Stimulated activated CD4-positive, alpha-beta T cell treated with anti-CD3 and anti-CD28 coated beads, Interleukin-1b, Interleukin-23, amount 100 ng/mL, for 24 hours (primary cell): Measurements from ENCODE around the gene ENTHD1.
"Not testable (repeated sequence)": the region's sequence is repeated elsewhere in the genome, so short reads cannot be mapped to it uniquely, and the experiment has no call there.

ENCODE experiments used
- DNase-seq, 4 experiments: peaks; one replicate each; pipeline ENCODE4 v3.0.0-alpha.2; 2020; ENCODE audit warnings: low read depth in 4 of 4, low spot score in 1 of 4

The ENTHD1 gene

DNA sequence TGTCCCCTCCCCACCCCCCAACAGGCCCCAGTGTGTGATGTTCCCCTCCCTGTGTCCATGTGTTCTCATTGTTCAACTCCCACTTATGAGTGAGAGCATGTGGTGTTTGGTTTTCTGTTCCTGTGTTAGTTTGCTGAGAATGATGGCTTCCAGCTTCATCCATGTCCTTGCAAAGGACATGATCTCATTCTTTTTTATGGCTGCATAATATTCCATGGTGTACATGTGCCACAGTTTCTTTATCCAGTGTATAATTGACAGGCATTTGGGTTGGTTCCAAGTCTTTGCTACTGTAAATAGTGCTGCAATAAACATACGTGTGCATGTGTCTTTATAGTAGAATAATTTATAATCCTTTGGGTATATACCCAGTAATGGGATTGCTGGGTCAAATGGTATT lies 159.5 kb downstream of the ENTHD1 start:
- not testable (repeated sequence) for DNase-seq

DNA sequence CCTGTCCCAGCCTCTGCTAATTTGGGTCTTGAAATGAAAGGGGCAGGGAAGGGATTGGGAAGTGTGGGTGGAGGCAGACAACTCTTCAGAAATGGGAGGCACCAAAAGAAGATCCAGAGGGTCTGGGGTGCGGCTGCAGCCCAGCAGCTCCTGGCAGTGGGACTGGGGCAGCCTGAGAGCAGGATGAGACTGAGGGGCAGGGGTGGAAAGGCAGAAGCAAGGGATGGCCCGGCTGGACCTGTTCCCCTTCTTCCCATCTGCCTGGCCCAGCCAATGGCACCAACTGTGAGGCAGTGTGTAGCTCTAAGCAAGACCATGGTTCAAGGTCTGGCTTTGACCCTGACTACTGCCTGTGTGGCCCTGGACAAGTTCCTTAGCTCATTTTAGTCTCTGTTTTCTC lies 160.4 kb downstream of the ENTHD1 start:
- DNase-seq = no peak

DNA sequence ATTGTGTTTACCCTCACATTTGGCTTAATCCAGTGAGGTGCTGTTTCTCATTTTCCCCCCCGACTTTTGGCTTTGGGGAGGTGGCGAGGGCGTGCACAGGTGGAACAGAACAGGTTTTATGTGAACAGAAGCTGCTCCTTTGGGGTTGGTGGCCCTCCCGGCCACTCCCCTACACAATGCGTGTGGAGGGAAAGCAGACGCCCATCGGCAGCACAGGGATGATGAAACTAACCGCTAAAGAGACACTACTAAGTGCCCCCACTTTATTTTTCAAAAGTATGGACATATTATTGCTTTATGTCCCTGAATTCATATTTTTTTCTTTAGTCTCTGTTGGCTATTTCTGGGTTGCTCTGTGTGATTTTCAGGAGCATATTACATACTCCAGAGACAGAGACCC lies 160.9 kb downstream of the ENTHD1 start:
- DNase-seq = no peak

DNA sequence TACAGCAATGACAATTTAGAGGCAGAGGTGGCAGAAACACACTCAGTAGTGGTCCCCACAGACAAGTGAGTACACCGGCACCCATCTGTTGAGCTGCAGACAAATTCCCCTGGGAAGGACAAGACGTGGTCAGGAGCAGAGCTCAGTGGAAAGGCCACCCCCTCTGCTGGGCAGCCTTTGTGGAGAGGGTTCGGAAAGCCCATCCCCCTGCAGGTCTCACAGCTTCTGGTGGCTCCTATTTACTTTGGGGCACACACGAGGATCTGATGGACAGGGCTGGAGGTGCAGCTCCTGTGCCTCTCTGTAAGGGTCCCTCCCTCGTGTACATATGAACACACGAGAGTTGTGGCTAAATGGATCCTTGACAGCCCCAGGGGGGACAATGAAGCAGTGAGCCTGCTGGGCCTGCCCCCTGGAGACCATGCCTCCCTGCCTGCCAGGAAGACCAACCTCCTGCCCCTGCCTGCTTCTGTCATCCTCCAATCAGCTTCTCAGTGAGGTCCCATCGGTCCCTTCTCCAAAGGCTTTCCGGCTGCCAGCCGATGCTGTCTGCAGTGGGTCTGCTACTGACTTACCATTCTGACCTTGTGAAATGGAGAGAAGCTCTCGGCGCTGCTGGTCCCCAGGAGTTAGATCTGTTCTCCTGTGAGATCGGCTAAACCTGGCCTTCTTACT lies 161.5 kb downstream of the ENTHD1 start:
- DNase-seq = no peak

DNA sequence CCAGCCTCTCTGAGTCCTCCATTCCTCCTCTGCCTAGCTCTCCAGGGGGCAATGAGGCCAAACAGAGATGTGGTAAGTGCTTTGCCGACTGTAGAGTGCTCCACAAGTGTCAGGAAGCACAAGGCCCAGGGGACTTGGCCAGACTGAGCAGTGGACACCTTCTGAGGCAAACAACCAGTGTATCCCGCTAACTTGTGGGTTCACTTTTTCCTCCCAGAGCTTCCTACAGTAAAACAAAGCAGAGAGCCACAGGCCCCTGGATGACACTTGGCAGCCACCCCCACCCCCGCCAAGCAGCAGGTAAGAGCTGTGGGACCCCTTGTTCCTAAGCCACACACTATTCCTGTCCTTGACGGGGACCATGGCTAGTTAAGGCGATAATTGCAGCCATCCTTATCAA lies 162.1 kb downstream of the ENTHD1 start:
- DNase-seq = no peak

DNA sequence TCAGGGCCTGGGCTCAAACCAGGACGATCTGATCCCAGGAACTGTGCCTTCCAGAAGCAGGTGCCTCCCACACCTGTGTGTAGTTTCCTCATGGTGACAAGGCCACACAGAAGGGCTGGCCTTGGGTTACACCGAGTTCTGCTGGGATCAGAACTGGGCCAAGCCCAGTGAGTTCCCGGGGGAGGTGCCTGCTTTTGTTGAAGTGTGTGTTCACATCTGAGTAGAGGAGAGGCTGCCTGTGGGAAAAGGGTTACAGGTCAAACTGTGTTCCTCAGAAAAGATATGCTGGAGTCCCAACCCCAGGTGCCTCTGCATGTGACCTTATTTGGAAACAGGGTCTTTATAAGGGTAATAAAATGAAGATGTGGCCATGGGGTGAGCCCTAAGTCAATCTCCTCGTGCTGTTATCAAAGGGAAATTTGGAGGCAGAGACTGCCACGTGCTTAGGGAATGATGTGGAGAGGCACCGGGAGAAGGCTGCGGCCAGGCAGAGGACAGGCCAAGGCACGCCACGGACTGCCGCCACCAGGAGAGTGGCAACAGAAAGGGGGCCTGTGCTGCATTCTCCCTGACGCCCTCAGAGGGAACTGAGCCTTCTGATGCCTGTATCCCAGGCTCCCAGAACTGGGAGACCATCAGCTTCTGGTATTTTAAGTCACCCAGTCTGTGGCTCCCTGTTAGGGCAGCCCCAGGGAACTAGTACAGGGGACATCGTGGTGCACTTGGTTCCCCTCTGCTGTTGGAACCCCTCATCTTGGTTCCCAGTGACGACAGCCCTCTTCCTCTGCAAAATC lies 164.2 kb downstream of the ENTHD1 start:
- DNase-seq = no peak

DNA sequence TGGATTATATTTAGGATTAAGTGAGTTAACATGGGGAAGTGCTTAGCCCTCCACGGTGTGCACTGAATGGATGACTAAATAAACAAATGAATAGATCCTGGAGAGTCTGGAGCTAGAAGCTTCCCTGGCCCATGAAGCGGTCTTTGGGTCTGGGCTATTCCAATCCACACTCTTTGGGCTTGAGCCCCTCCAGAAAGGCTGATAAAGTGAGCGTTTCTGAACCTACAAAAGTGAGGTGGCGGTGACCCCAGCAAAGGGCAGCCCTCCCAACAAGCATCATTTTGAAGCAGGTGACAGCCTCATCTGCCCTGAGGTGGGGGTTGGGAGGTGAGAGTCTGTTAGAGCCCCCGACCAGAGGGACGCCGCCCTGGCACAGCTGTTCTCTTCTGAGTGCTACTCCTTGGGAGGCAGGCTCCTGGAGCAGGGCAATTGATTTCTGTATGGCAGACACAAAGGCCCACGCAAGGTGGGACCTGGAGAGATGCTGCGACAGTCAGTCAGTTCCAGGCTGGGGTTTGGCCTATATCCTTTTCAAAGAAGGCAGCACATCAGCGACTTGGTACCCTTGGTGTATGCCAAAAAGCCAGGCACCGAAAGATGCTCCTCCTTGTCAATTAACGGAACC lies 165.2 kb downstream of the ENTHD1 start:
- no peak for DNase-seq

DNA sequence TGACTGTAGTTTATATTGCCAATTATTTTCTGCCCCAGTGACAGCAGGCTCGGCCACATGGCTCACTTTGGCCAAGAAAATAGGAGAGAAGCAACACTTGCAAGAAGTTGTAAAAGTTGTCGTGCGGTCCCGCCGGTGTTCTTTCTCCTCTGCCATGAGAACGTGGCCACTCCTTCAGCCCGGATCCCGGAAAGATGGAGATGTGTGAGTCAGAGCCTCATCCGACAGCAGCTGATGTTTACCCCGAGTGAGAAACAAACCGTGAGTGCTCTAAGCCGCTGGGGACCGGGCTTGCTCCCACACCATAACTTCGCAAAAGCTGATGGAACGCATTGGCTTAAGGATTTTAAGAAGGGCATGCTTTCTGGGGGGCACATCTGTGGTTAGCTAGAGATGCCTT lies 166.0 kb downstream of the ENTHD1 start:
- no peak for DNase-seq

DNA sequence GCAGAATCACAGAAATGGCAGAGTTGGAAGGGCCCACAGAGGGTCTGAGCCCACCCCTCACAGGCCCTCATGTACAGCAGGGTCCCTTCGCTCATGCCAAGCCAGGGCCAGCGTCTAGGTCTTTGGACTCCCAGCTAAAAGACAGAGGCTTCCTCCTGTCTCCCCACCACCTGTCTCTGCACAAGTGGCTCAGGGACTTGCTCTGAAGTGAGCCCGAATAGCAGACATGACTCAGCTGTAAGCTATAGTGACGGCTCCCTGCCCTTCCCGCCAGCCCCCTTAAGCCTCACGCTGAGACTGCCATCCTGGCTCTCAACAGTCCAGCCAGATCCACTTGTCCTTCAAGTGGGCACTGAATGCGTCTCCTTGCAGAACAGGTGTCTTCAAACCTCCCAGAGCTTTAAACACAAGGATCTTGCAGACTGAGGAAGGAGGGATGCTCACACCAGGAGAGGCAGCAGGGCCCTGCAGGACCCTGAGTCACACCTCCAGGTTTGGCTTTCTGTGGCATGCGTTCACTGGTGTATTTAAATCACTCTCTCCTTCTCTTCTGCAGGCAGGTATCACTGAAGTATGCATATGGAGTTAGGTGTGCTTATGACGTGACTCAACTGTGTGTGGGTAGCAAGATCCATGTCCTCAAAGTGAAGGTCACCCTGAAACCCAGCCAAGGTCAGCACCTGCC lies 168.1 kb downstream of the ENTHD1 start:
- DNase-seq = no peak

DNA sequence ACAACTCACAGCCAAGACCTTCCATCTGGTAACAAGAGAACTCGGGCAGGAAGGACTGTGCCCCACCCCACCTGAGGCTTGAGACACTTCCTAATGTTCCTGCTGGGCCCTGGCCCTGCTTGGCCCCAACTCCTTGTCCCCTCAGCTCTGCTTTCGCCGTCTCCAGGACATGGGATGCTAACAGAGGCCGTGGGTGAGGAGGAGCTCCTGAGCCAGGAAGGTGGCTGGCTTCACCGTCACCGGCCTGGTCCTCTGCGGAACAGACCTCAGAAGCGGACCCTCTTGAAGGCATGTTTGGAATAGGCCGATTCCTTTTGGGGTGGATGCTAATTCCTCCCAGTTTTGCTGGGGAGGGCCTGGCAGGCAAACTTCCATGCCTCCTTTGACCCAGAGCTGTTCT lies 168.7 kb downstream of the ENTHD1 start:
- DNase-seq = no peak

DNA sequence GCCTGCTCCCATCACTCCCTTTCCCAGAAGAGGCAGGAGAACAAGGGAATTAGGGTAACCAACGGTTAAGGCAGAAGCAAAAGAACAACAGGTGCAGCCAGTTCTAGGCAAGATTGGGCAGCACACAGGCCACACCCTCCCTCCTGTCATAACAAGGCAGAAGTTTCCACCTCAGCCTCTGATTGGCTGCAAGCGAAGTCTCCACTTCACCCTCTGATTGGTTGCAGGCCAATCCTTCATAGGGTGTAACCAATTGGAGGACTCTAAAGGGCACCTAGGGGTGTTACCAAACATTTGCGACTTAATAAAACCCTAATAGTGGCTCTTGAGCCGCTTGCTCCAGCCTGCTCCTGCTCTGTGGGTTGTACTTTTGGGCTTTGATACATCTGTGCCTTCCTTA lies 169.2 kb downstream of the ENTHD1 start:
- no peak for DNase-seq

DNA sequence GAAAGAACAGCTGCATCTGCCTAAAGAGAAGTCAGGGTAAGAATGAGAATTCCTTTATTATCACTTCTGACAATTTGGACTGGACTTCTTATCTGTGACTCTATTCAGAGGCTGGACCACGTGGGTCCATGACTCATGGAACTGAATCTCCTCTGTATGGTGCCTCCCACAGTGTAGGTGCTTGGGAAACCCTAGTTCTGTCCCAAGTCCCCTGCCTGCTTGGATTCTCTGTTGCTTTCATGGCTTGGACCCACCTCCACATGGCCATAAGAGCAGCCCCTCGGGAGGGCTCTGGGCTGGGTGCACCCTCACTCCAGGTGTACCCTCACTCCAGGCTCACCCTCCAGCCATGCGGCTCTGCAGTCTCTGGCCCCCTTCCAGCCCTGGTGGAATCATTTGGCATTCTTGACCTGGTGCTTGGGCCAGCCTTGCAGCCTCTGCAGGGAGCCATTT lies 169.6 kb downstream of the ENTHD1 start:
- DNase-seq = no peak

DNA sequence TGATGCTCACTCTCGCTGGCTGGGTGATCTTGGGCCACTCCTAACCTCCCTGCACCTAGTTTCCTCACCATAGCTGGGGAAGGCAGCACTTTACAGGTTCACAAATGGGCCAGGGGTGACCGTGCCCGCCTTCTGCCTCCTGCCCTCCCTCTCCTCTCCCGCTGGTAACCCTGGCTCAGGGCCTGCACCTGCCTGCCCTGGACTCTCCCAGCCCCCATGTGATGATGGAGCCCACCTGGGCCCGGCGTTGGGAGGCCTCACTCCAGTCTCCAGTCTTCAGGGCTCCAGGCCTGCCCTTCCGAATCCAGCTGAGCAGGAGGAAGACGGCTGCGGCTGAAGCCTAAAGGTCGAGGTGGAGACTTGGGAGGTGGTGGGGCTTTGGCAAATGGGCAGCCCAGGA lies 170.1 kb downstream of the ENTHD1 start:
- no peak for DNase-seq

DNA sequence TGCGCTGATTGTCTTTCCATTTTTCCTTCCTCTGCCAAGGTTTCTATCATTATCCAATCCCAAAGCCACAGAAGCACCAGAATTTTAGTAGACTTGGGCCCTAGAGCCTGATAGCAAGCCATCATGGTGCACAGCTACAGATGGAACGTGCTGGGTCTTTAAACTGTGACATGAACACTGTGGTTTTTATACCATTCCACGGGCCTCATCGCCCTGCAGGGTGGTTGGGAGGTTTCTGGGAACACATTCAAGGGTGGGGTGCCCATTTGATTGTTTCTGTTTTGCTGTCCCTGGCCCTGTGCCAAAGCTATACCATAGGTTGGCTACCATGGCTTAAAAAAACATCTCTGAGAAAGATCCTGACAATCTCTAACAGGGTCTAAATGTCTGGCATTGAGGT lies 171.1 kb downstream of the ENTHD1 start:
- DNase-seq = no peak

DNA sequence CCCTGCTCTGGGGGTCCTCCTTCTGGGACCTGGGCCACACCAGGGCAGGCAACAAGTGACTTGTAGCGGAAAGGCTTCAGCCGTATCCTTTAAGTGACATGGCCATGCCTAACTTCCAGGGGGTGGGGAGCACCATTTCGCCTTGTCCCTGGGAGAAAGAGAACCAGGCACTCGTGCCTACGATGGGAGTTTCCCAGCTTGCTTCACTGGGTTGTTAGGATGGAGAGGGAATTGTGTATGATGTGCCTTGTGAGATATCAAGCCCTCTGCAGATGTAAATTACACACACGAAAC lies 171.6 kb downstream of the ENTHD1 start:
- DNase-seq = no peak

DNA sequence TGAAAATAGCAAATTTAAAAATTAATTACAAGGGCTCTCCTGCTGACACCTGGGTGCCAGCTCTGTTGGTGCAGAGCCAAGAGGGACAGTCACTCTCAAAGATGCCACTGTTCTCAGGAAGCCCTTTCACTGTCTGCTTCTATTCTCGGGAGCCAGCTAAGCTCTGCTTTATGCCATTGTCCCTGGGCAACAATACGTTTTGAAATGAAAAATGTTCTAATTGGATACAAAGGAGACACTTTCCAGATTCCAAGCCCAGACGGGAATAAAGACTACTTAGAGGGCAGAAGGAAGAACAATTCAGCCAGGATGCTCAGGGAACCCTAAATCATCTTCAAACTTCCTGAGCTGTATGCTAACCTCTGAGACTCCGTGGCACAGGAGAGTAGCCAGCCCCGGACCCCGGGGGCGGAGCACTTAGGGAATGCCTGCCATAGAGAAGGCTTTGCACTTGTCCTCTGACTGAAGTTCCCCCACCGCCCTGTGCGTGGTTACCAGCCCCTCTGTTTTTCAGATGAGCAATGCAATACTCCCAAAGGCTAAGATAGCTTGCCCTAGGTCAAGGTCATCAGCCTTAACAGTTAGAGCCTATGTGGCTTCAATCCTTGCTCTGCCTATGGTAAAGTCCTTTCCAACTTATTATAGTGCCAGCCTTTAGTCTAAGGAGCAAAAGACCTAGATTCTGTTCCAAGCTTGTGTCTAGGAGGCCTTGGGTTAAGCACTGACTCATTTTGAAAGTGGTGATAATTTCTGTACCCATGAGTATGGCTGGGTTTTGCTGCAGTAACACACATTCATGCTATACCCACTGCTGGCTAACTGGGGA lies 172.1 kb downstream of the ENTHD1 start:
- no peak for DNase-seq

DNA sequence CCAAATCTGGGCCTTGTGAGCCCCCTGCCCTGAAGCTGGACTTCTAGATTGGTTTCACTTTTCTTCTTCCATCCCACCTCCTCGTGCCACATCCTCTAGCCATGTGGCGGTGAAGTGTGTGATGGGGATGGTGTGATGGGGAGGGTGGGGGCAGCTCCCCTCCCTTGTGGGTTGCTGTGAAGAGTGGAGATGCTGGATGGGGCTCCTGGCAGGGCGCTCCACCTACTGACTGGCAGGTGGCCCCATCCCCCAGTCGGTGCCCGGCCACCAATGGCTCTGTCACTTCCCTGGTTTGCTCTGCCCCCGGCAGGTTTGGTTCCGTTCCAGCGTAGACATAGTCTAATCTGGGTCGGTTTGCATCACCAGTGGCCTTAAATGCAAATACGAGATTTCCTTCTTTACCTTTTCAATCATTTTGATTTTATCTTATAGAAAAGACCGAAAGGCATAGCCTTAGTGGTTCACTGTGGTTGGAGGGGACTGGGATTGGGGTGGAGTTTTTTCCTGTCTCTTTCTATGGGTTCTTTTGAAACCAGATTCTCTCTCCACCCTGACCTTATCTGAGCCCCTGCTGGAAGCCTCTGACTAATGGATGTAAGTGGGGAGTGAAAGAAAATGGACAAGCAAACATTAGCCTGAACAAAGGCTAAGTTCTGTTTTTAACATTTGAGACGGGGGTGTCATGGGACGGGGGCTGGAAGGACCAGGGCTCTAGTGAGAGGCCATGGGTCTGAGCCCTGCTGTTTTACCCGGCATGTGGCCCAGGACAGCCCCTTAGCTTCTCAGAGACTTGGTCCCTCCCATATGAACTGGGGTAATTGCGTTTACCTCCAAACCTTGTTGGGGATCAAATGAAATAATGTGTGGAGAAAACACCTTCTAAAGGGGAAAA lies 173.8 kb downstream of the ENTHD1 start:
- no peak for DNase-seq

DNA sequence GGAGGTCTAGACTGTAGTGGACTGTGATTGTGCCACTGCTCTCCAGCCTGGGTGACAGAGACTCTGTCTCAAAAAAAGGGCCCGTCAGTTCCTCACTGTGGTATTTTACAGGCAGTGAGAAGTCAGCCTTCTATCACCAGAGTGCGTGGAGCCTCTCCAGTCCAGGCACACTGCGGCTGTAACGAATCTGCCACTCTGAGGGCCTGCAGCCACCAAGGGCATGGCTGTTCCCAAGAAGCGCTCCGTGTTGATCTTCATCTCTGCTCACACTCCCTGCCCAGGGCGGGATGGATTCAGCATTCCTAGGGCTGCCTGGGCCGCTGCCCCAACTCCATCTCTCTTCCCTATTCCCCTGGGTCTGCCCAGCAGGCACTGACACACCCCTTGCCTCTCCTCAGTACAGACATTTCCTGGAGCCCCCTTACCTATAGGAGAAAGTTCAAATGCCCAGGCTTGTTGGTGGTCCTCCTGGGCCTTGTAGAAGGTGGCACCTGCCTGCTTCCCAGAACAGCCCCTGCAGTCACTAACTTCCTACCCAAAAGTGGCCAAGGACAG lies 174.6 kb downstream of the ENTHD1 start:
- DNase-seq = no peak

DNA sequence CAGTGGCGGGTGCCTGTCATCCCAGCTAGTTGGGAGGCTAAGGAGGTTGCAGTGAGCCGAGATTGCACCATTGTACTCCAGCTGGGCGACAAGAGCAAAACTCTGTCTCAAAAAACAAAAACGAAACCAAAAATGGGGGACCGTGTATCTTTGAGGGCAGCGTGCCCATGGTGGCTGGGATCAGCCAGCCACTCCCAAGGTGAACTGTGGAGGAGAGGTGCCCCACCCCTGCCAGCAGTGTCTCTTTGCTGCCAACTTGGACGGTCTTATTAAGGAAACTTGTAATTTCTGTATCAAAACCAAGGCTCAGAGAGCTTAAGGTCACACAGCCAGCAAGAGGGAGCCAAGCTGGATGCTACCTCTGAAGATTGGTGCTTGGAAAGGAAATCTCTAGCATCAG lies 175.4 kb downstream of the ENTHD1 start:
- DNase-seq = no peak

DNA sequence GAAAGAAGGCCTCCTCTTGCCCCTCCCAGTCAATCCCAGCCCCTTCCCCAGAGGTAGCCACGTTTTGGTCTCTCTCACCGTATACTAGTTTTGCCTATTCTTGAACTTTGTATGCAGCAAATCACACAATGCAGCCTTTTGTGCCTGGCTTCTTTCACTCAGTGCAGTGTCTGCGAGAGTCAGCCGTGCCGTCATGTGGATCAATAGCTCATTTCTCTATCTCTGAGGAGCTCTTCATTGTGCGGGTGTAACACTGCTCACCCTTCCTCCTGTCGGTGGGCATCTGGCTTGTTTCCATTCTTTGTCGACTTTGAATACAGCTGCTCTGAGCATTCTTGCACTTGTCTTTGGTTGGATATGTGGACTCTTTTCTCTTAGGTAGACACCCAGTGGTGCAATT lies 176.5 kb downstream of the ENTHD1 start:
- no peak for DNase-seq
